Stimulated activated CD8-positive, alpha-beta memory T cell treated with anti-CD3 and anti-CD28 coated beads, Interleukin-12 subunit alpha, Interleukin-12 subunit beta, amount 100 ng/mL, for 24 hours (primary cell): ENCODE results near the gene SYTL3.
A peak's percentile ranks its signal among the peaks of the same experiment; 100 is the strongest.
"Not testable (repeated sequence)": the region's sequence is repeated elsewhere in the genome, so short reads cannot be mapped to it uniquely, and the experiment has no call there.

Experiments used
- DNase-seq: peaks from one replicate; pipeline ENCODE4 v3.0.0-alpha.2; 2020; ENCODE audit errors: extremely low read depth

SYTL3 gene

DNA sequence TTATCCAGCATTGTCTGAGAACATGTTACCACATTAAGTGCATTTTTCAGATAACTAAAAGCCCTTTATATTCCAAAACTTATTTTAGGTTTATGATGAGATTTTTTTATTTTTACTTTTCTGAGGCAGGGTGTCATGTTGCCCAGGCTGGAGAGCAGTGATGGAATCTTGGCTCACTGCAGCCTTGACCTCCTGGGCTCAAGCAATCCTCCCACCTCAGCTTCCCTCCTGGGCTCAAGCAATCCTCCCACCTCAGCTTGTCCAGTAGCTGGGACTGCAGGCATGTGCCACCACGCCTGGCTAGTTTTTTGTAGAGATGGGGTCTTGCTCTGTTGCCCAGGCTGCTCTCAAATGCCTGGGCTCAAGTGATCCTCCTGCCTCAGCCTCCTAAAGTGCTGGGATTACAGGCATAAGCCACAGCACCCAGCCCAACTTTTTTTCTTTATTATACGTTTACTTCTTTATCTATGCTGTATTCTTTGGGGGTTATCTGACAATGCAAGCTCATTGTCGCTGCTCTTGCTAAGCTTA lies 11.5 kb upstream of the SYTL3 start:
- DNase-seq: no peak

DNA sequence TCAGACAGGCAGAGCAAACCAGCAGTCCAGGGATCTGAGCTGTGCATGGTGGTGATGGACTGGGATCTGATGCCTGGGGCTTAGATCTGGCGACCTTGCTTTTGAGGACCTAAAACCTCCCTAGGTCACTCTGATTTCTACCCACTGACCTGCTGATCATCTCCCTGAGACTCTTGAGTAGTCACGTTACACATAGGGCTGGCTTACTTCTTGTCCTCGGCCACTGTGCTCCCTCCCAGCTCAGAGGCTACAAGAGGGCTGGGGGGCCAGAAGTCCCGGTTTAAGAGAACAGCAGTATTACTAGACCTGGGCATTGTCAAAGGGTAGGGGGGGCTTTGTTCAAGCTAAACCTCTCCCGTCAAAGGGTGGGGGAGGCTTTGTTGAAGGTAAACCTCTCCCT lies 10.8 kb upstream of the SYTL3 start:
- DNase-seq: no peak

DNA sequence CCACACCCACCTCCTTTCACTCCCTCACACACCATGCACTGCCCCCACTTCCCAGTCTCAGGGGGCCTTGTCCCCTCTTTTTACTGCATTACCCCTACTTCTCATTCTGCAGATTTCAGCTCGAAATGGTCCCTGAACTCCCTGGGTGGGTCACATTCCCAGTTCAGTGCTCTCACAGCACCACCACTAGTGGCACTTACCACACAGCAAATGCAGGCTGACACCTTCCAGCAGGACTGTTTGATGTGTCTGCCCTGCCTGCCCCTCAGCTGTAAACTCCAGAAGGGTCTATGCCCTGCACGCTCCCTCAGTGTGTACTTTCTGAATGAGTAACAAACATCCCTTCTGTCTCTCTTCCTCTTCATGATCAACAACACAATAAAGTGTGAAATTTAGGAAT lies 9.3 kb upstream of the SYTL3 start:
- DNase-seq: no peak

DNA sequence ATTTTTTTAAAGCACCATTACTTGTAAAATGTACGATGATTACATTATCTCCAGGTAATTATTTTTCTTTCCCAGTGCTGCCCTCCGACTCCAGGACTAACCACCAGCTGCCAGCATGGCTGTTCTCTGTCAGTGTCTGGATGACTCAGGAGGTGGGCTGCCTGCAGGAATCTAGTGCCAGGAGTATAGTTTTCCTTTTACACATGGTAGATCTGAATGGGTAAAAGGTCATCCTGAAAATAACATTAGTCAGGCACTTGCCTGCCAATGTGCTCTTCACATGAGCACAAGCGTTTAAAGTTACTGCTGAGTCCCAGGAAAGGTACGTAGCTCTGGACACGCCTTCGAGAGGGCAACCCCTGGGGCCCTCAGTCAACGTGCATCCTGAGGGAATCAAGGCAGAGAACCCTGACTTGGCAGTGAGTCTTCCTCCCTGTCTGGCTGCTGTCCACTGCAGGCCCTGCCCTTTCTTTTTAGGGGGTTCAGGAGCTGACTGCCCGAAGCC lies 7.7 kb upstream of the SYTL3 start:
- no peak for DNase-seq

DNA sequence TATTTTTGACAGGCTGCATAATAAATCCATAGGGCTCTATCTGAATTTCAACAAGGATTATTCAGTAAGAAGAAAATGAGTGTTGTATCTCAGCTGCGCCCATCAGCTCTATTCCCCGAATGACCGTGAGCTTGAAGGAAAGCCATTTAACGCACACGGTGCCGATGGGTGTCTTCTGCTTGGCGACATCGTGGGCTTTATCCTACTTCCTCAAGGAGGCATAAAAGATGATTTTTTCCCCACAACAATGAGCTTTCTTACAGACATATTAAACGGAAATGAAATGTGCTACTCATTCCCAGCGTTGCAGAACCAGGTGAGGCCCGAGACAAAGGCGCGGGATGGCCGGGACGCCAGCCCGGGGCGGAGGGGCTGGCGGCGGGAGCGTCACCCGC lies 6.0 kb upstream of the SYTL3 start:
- no peak for DNase-seq

DNA sequence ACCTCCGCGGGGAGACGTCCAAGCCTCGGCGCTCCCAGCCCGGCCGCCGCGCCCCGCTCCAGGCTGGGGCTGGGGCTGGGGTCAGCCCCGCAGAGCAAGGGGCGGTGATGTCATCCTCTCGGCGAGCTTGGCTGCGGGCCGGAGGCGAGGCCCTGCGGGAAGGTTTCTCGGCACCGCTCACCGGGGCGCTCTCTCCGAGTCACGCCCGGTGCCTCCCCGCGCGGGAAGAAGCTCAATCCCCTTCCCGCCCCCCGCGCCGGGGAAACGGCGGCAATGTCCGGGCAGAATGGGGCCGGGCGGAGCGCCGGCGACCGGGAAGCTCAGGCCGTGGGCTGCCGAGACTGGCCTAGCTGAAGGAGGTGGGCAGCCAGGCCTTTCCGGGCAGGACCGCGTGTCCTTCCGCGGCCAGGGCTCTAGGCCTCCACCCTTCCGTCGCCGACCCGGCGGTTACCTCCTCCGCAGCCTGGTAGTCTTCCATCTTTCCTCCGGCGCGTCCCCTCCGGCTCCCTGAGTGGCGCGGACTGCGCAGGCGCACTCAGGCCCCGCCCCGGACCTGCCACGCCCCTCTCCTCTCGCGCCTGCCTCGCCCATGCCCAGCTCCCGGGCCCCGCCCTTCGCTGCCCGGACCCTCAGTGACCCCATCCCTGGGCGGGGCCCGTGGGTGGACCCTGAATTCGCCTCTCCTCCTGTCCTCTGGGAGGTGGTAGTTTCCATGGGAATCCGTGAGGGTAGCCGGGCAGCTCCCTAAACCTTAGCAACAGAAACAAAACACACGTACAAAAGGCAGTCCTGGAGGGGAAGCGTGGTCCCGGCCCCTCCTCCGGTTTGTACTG lies 5.4 kb upstream of the SYTL3 start, which contains the start of gene DYNLT1:
Gene DYNLT1 (minus strand): TSS at position 513 of the 833 bp plus-strand sequence. CDS start 35 bp downstream, at position 478.
- DNase-seq: peak; percentile 66

DNA sequence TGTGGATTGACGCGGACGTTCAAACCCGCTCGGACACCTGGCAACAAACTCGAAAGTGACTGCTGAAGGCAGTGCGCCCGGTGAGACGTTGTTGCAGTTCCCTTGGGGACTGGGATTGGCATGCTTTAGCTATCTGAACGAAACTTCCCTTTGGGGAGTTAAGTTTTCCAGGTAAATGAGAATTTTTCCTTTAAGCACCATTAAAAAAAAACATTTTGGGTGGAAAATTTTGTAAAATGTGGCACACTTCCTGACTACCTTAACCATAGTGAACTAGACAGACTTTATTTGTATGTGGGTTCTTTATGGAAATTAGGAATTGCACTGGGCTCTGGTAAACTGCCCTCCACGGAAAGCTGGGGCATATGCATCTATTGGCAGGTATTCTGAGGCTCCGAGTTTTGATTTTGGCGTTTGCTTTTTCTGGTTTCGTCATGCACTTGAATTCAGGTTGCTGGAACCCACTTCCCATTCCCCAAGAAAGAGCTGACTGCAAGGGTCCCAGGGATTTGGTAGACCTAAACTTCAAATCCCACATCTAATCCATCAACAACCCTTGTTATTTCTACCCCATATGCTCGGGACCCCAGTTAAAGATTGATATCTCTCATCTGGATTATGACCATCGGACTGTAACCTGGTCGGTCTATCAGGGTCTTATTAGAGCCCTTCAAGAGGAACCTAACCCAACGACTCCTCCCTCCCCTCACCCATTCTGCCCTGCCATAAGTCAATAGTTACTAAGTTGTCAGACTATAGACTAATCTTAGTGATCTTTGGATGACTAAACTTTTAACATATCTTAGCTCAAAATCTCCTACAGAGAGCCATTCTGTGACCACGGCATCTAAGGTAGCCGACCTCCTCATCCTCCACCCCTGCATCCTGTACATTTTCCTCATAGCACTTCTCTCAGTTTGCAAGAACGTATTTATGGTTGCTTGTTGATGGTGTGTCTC lies 4.5 kb upstream of the SYTL3 start:
- DNase-seq: no peak

DNA sequence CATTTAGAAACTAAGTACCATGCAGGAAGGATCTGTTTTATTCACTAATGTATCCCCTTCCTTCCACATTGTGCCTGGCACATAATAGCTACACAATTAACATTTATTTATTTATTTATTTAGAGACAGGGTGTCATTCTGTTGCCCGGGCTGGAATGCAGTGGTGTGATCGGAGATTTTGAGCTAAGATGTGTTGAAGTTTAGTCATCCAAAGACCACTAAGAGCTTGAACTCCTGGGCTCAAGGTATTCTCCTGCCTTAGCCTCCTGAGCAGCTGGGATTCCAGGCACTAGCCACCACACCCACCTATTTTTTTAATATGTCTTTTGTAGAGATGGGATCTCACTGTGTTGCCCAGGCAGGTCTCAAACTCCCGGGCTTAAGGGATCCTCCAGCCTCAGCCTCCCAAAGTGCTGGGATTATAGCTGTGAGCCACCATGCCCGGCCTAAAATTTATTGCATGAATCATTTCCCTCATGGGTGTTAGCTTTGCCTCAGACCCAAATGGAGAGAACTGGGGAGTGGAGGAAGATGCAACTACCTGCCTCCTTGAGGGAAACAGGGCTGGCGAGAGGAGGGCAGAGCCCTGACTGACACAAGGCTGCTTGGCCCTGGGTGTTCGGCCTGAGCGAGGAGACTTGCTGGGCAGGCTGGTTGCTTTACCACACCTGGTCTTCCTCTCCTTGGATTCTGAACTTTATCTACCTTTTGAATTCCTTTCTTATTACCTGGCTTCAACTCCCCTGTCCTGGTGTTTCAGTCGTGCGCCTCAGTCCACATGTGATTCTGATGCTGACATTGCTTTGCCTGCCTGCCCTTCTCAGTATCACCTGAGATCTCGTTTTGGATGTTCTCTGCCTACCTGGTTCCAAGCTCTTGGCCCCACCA lies 3.6 kb upstream of the SYTL3 start:
- DNase-seq: no peak

DNA sequence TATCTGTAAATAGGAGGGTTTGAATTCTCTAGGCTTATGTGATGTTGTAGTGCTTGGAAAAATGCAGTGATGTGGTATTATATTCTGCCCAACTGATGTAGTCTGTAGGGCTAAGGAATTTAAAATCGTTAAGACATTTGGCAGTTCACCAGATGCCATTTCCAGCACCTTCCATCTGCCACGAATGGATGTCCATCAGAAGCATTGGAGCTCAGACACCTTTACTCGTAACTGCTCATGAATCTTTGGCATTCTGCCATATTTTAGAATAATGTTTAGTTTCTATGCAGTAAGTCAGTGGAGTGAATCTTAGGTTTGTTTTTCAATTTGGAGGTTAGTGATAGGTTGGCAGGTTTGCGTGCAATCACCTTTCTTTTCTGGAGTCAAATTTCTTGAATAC lies 2.4 kb upstream of the SYTL3 start:
- no peak for DNase-seq

DNA sequence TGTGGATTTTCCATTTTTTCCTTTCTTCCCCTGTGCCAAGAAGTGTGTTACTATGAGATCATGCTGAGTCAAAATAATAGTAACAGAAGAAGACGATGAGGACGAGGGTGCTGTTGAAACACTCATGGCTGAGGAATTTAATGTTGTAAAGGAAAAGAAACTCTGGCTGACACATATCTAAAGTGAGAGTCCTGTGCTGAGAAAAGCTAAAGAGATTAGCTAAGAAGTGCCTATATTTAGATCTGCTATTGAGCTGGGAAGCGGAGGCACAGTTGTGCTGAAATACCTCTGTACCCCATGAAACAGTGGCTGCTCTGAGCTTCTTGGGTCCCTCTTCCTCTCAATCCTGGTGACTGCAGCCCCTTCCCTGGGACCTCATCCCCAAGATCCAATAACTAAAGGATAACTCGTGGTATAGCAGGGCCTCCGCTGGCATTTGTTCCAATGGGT lies 1.1 kb upstream of the SYTL3 start:
- DNase-seq: no peak

DNA sequence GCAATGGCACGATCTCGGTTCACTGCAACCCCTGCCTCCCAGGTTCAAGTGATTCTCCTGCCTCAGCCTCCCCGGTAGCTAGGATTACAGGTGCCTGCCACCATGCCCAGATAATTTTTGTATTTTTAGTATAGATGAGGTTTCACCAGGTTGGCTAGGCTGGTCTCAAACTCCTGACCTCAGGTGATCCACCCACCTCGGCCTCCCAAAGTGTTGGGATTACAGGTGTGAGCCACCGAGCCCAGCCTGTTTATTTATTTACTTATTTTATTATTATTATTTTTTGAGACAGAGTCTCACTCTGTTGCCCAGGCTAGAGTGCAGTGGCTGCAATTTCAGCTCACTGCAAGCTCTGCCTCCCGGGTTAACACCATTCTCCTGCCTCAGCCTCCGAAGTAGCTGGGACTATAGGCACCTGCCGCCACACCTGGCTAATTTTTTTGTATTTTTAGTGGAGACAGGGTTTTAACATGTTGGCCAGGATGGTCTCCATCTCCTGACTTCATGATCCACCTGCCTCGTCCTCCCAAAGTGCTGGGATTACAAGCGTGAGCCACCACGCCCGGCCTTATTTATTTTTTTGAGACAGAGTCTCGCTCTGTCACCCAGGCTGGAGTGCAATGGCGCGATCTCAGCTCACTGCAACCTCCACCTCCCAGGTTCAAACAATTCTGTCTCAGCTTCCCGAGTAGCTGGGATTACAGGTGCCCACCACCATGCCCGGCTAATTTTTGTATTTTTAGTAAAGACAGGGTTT lies 2.3 kb downstream of the SYTL3 start:
- not testable (repeated sequence) for DNase-seq

DNA sequence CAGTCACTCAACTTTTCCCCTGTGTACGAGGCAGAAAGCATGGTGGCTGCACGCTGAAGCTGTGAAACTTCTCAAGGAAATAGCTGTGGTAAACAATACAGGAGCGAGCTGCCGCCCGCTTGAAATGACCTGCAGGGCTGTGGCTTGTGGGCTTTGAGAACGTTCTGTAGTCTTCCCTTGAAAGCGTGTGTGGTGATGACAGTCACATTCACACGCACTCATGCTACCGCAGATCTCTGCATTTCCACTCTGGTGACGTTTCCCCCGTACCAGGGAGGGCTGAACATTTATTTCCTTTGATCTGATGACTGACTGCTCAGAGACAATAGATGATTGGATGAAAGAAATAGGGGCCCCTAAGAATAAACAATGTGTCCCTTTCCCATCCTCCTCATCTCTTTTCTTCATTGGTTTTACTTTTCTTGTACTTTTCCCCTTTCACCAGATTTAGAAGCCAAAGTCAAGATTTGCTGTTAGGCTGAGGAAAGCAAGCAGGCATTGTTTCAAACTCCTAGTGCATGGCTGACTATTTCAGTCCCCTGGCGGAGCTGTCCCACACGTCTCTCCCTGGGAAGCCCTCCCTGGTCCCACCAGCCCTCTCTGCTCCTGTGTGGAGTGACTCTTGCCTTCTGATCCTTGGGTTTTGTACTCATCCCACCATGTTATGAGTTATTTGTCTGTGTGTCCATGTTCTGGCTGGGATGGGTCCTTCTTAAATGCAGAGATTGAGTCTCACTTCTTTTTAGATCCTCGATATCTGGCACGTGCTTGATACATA lies 3.9 kb downstream of the SYTL3 start:
- peak; percentile 74 for DNase-seq

DNA sequence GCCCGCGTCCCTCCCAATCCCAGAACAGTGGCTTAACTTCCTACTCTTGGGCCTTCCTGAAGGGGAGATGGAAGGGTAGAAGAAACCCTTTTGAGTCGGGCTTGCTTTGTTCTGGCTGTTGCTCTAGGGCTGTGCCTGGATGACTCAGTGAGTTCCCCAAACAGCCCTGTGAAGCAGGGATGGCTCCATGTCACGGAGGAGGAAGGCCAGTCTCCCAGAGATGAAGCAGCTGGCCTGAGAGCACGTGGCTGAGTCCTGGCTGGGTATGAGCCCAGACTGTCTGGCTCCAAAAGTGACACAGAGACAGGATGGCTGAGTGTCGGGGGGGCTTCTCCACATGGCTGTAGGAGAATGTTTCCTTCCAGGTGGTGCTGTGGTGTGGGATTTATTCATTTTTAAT lies 4.6 kb downstream of the SYTL3 start:
- DNase-seq: no peak

DNA sequence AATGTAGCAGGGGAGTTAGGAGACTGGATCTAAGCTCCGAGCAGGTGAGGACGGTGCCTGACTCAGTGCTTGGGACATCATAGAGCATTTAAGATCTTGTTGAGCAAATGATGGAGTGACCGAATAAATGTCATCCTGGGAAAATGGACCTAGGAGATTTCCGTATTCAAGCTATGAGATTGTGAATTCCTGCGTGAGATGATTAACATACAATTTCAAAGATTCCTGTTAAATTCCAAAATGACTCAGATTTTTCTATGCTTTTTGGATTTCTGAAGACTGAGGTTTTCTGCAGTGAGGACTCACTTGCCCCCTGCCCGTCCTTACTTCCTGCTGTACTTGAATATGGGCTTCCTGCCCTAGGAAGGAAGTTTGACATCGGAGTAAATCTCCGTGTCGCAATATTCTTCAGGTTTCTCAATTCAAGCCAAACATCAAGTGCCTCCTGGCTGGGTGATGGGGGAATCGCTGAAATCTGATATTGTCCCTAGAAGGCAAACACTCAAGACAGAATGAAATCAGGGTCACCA lies 5.2 kb downstream of the SYTL3 start:
- DNase-seq: no peak

DNA sequence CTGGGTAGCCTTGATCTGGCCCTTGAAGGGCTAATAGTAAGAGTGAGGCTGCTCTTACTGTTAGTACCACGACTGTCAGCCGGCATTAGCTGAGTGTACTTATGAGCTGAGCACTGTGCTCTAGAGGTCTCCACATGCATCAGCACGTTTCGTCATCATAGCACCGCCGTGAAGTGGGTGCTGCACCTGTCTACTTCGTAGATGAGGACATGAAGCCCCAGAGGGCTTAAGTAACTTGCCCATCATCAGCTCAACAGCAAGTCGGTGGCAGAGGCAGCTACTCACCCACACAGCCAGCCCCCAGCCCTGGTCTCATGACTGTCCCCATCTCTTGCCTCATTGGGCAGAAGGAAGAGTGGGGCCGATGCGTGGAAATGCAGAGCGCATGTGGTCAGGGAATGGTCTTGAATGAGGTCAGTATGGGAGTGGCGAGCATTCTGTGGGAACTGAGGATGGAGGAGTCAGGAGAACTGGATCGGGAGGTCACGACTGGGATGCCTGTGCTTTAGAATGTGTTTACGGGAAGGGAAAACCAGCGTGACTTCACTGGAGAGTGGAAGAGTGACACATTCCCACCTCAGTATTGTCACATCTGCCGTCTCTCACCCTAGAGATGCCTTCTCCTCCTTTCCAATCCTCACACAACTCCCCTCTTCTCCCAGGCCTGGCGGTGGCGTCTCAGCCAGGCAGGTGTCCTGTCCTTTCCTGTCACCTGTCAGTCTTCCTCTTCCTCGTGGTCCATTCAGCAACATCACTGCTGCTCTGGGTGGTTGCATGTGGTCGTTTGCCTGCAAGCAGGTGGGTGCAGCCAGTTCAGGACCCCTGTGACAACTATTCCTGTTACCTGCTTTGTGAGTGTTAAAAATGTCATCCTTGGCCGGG lies 6.0 kb downstream of the SYTL3 start:
- DNase-seq: no peak

DNA sequence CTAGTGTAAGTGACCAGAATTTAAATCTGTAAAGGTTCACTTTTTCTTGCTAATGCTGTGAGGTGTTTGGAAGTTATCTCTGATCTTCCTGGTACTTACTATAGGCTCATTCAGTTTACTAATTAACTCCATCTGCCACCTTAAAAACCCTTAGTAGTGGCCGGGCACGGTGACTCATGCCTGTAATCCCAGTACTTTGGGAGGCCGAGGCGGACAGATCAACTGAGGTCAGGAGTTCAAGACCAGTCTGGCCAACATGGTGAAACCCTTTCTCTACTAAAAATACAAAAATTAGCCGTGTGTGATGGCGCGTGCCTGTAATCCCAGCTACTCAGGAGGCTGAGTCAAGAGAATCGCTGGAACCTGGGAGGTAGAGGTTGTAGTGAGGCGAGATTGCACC lies 7.1 kb downstream of the SYTL3 start:
- not testable (repeated sequence) for DNase-seq

DNA sequence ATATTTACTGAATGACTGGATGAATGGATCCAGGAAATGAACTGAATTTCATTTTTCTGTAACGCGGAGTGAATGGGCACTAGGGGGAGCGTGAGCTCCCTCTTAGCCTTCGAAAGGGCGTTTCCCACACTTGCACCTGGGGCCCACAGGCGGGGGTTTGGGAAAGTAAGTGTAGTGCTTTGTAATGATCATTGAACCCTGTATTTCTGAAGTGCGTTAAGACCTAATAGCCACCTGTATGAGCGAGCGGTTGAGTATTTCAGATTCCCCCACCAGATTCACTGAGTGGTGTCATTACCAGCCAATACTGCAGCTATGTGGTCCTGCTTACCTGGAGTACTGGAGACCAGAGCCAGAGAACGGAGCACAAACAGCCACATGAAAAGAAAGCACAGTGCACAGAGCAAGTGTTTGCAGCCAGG lies 10.5 kb downstream of the SYTL3 start:
- no peak for DNase-seq

DNA sequence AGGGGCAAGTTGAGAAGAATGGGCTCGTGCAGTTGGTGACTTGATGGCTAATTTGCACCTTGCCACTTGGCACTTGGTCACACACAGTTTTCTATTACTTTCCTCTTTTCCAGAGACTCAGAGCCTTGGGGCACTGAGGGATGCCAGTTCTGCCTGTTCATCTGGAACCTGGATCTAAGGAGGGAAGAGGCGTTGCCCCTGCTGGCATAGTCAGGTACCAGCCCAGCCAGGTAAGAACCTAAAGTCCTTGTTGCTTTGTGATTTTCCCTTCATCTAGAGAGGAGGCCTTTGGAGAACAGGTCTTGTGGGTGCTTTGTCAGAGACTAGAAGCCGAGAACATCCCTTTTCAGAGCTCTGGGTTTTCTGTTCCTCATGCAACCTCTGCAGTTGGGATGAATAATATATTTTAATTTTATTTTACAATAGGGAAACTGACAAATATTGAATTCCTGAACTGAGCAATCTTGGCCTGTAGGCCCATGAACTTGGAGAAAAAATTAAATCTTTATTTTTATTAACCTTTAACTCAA lies 11.4 kb downstream of the SYTL3 start:
- no peak for DNase-seq
